HFF-Myc (cell line): ENCODE measurements around the gene CDC23.
"Not testable (repeated sequence)": the region's sequence is repeated elsewhere in the genome, so short reads cannot be mapped to it uniquely, and the experiment has no call there.

ENCODE experiments used
- DNase-seq: peaks from one replicate; pipeline ENCODE4 v3.0.0-alpha.2; 2011; ENCODE audit warnings: low read depth; ENCODE audit errors: extremely low read depth
- H3K4me3 ChIP-seq: replicated peaks from 2 replicates; pipeline ENCODE4 v1.5.1; 2011; ENCODE audit warnings: low read depth, mild to moderate bottlenecking, control low read depth, low read length
- CTCF ChIP-seq: IDR thresholded peaks from 2 replicates; pipeline ENCODE4 v1.5.1; 2012; ENCODE audit warnings: mild to moderate bottlenecking, low read depth, low read length, control low read depth; ENCODE audit errors: missing control alignments

The CDC23 gene

GRCh38 chr5:138149530-138149929 is 63.6 kb downstream of the CDC23 start:
- H3K4me3 ChIP-seq: no peak overlapping the region
- no peak for DNase-seq
- no peak for TF ChIP-seq CTCF

- peak; percentile 57 for DNase-seq
- H3K4me3 ChIP-seq: no peak overlapping the region
- TF ChIP-seq CTCF: no peak
Observed at GRCh38 chr5:138148811-138149210, 64.3 kb downstream of the CDC23 start.

GRCh38 chr5:138143578-138143977 is 69.5 kb downstream of the CDC23 start:
- DNase-seq, H3K4me3 ChIP-seq: not testable (repeated sequence)

GRCh38 chr5:138141734-138142133 is 71.4 kb downstream of the CDC23 start:
- no peak for TF ChIP-seq CTCF
- no peak for DNase-seq
- no peak overlapping the region for H3K4me3 ChIP-seq

GRCh38 chr5:138140268-138140667 is 72.9 kb downstream of the CDC23 start:
- no peak overlapping the region for H3K4me3 ChIP-seq
- no peak for DNase-seq
- TF ChIP-seq CTCF: no peak

GRCh38 chr5:138139781-138140090 is 73.4 kb downstream of the CDC23 start:
- no peak for TF ChIP-seq CTCF
- DNase-seq: no peak
- no peak overlapping the region for H3K4me3 ChIP-seq

GRCh38 chr5:138138949-138139780 is 74.0 kb downstream of the CDC23 start, which contains the start of gene NME5:
NME5 (minus strand) TSS chr5:138139428; CDS start chr5:138138780, 648 bp downstream.
- no peak for TF ChIP-seq CTCF
- peak within 1 kb of the TSS; percentile 48 for H3K4me3 ChIP-seq
- no peak for DNase-seq
